SK-N-SH (cell line): ENCODE results near the gene ETS1. TPM values are rescaled to one million over a fixed set of nuclear protein-coding genes. Genes with fewer than 3 reads are reported as not detected.
A peak's percentile ranks its signal among the peaks of the same experiment; 100 is the strongest.

ENCODE experiments used
- CTCF ChIA-PET: fragments of 300-600, 350-600 bp; formaldehyde crosslinking; extraction: SDS; loops from one replicate; lab custom pipeline; 2021; lab: Yijun Ruan, JAX
- POLR2A ChIA-PET: fragments of 350-600 bp; sonication (Branson Sonifier 250); formaldehyde crosslinking; extraction: SDS; loops from one replicate; lab custom pipeline; 2020; ENCODE audit warnings: antibody characterized with exemption, inconsistent platforms; lab: Yijun Ruan, JAX
- DNase-seq: peaks from one replicate; pipeline ENCODE4 v3.0.0; 2012
- H2AFZ ChIP-seq: fragments of 200-600 bp; sonication (generic); 2 replicates; pipeline ENCODE4 v1.8.1; 2016; ENCODE audit warnings: antibody characterized with exemption, mild to moderate bottlenecking, low read depth
- H3F3A ChIP-seq: fragments of 200-600 bp; sonication (generic); replicated peaks from 2 replicates; pipeline ENCODE3; 2016; ENCODE audit warnings: antibody characterized with exemption, mild to moderate bottlenecking; ENCODE audit not compliant: insufficient read depth
- H3K27ac ChIP-seq, 2 experiments: fragments of 200-500 bp in 1 of 2; fragments of 200-600 bp in 1 of 2; sonication (Bioruptor generic) in 1 of 2; sonication (generic), shearing (Covaris generic) in 1 of 2; 2 replicates each; pipeline versions ENCODE4 v1.5.1 to v1.6.1; 2014 to 2016; ENCODE audit warnings: low read depth in 2 of 2, inconsistent platforms in 1 of 2, low read length in 1 of 2, mild to moderate bottlenecking in 1 of 2, mixed read lengths in 1 of 2
- H3K27me3 ChIP-seq: fragments of 200-600 bp; sonication (generic), shearing (Covaris generic); 2 replicates; pipeline ENCODE4 v1.6.1; 2016; ENCODE audit warnings: mixed run types; ENCODE audit not compliant: insufficient read depth
- H3K36me3 ChIP-seq, 2 experiments: fragments of 200-500 bp in 1 of 2; fragments of 200-600 bp in 1 of 2; sonication (Bioruptor generic) in 1 of 2; sonication (generic) in 1 of 2; replicated peaks in 1 of 2; 2 replicates each; pipeline versions ENCODE3 to v1.5.1; 2014 to 2016; ENCODE audit warnings: low read length in 1 of 2, mild to moderate bottlenecking in 1 of 2; ENCODE audit not compliant: insufficient read depth in 2 of 2, control insufficient read depth in 1 of 2
- H3K4me1 ChIP-seq, 2 experiments: fragments of 200-500 bp in 1 of 2; fragments of 200-600 bp in 1 of 2; sonication (Bioruptor generic) in 1 of 2; sonication (generic), shearing (Covaris generic) in 1 of 2; 2 replicates each; pipeline versions ENCODE4 v1.5.1 to v1.6.1; 2014 to 2016; ENCODE audit warnings: low read depth in 1 of 2, low read length in 1 of 2, mixed run types in 1 of 2; ENCODE audit not compliant: insufficient read depth in 2 of 2, control insufficient read depth in 1 of 2
- H3K4me2 ChIP-seq: fragments of 200-600 bp; sonication (generic), shearing (Covaris generic); 2 replicates; pipeline ENCODE4 v1.6.1; 2017; ENCODE audit warnings: mixed run types
- H3K4me3 ChIP-seq, 2 experiments: fragments of 200-500 bp in 1 of 2; fragments of 200-600 bp in 1 of 2; sonication (Bioruptor generic) in 1 of 2; sonication (generic), shearing (Covaris generic) in 1 of 2; 2 replicates each; pipeline versions ENCODE4 v1.5.1 to v1.8.1; 2014 to 2016; ENCODE audit warnings: low read depth in 2 of 2, inconsistent platforms in 1 of 2, low read length in 1 of 2, mild to moderate bottlenecking in 1 of 2, mixed read lengths in 1 of 2, moderate library complexity in 1 of 2
- H3K79me2 ChIP-seq: fragments of 200-600 bp; sonication (generic); 2 replicates; pipeline ENCODE4 v1.8.1; 2017; ENCODE audit warnings: mild to moderate bottlenecking; ENCODE audit not compliant: insufficient read depth
- H3K9ac ChIP-seq: fragments of 200-600 bp; sonication (generic); 2 replicates; pipeline ENCODE4 v1.6.1; 2017; ENCODE audit warnings: mixed run types
- H3K9me2 ChIP-seq: fragments of 200-600 bp; sonication (generic); 2 replicates; pipeline ENCODE4 v1.6.1; 2017; ENCODE audit warnings: mixed run types
- H3K9me3 ChIP-seq: fragments of 200-600 bp; sonication (generic); 2 replicates; pipeline ENCODE4 v1.6.1; 2017; ENCODE audit warnings: mixed run types, mild to moderate bottlenecking, moderate library complexity
- H4K20me1 ChIP-seq: fragments of 200-600 bp; sonication (generic); 2 replicates; pipeline ENCODE4 v1.6.1; 2017; ENCODE audit warnings: mild to moderate bottlenecking, mixed run types; ENCODE audit not compliant: insufficient read depth
- EP300 ChIP-seq, 2 experiments: IDR thresholded peaks; 2 replicates each; pipeline versions ENCODE4 v1.4.0 to v1.6.1; 2012; ENCODE audit warnings: borderline replicate concordance in 1 of 2, low read depth in 1 of 2, low read length in 1 of 2
- FOSL2 ChIP-seq: IDR thresholded peaks from 2 replicates; pipeline ENCODE4 v1.4.0; 2012; ENCODE audit warnings: low read depth, mild to moderate bottlenecking, moderate library complexity, borderline replicate concordance
- FOXJ3 ChIP-seq: sonication (generic); formaldehyde crosslinking; IDR thresholded peaks from 2 replicates; pipeline ENCODE4 v1.5.1; 2020; ENCODE audit warnings: mild to moderate bottlenecking, missing genetic modification reagents
- GABPA ChIP-seq: IDR thresholded peaks from 2 replicates; pipeline ENCODE4 v1.4.0; 2012; ENCODE audit warnings: low read depth, mild to moderate bottlenecking
- MXI1 ChIP-seq: IDR thresholded peaks from 2 replicates; pipeline ENCODE4 v1.6.1; 2012; ENCODE audit warnings: mild to moderate bottlenecking, low read depth, low read length, improper control_type of control experiment
- NFIC ChIP-seq: IDR thresholded peaks from 2 replicates; pipeline ENCODE4 v1.4.0; 2012; ENCODE audit warnings: borderline replicate concordance
- RFX5 ChIP-seq: IDR thresholded peaks from 2 replicates; pipeline ENCODE4 v1.6.1; 2012; ENCODE audit warnings: mild to moderate bottlenecking, improper control_type of control experiment, low read length
- USF1 ChIP-seq: IDR thresholded peaks from 2 replicates; pipeline ENCODE4 v1.4.0; 2012; ENCODE audit warnings: low read depth, borderline replicate concordance
- USF2 ChIP-seq: fragments of 150-350 bp; IDR thresholded peaks from 2 replicates; pipeline ENCODE4 v1.6.1; 2017; ENCODE audit warnings: antibody characterized with exemption, low read length, low read depth, borderline replicate concordance
- WGBS: methylation state at CpG from one replicate; pipeline ENCODE4 v1.1.6; 2017; ENCODE audit warnings: low lambda C conversion rate; 5-methylcytosine and 5-hydroxymethylcytosine counted together
- polyA plus RNA-seq, 3 experiments: library from polyadenylated mRNA; depleted of rRNA; stranded (reverse); fragments of >200 nt; gene quantifications; 2 replicates each; pipeline ENCODE4 v1.2.3, GENCODE V29; 2012
- TF ChIP-seq, protein P1 (sequence below): IDR thresholded peaks from 2 replicates; pipeline ENCODE4 v1.4.0; 2012; ENCODE audit warnings: low read depth
- TF ChIP-seq, protein P2 (sequence below): fragments of 200-600 bp; sonication (generic); IDR thresholded peaks from 2 replicates; pipeline ENCODE4 v1.6.1; 2017; ENCODE audit warnings: antibody characterized with exemption, mild to moderate bottlenecking, moderate library complexity
- TF ChIP-seq, protein P3 (sequence below): IDR thresholded peaks from 2 replicates; pipeline ENCODE4 v1.6.1; 2012; ENCODE audit warnings: mild to moderate bottlenecking, low read depth, low read length, moderate library complexity

Gene ETS1
- polyA plus RNA-seq, 1 of the 3 experiments (the other 2 are of a cell fraction): 14.5 TPM

DNA sequence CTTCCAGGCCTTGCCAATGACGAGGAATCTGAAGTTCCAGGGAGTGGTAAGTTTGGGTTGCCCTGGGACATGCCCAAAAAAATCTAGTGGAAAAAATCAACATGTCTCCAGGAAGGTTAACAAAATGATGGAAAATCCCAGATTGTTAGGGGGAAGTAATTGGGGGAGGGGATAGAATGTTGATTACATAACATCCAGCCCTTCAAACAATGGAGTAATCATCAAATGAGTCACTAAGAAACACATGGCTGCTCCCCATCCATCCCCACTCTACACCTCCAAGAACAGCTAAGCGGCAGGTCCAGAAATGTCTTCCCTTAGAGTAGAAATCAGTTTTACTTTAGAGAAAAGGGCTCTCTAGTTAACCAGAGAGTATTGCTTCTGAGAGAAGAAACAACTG lies 94.9 kb downstream of the ETS1 start:
- 94% methylated on average over 2 of the region's 2 CpGs for WGBS
- no peak overlapping the region for H3K9ac ChIP-seq
- H2AFZ ChIP-seq: no peak overlapping the region
- H3K36me3 ChIP-seq: peaks cover 25 to 35% of the 10 kb centered on the region in 2 experiments
- ChIA-PET POLR2A (no interaction called here), CTCF (interaction anchor here (0.9 to 1.3 kb wide), 2 partner anchors 8 to 19 kb away, joined by 4 read pairs; no protein-coding TSS in a partner anchor)
- TF ChIP-seq FOSL2 (peak; percentile 34; the same call in 1 of the 2 replicates), FOXJ3 (CRISPR knock-in tag) (no peak)
- H4K20me1 ChIP-seq: no peaks in the 10 kb centered on the region
- no peaks in the 10 kb centered on the region for H3K9me3 ChIP-seq
- no peak overlapping the region for H3K4me3 ChIP-seq
- peaks cover 21 to 37% of the 10 kb centered on the region in 2 experiments for H3K4me1 ChIP-seq
- DNase-seq: no peak
- H3K4me2 ChIP-seq: 0 out of 2 replicates have a peak overlapping the region, but pooled peaks have one; percentile 41
- peaks cover 92% of the 10 kb centered on the region for H3K79me2 ChIP-seq
- peak overlapping the region in 1 of 2 experiments; percentile 100 for H3K27ac ChIP-seq
- peaks cover 26% of the 10 kb centered on the region for H3F3A ChIP-seq
- no peaks in the 10 kb centered on the region for H3K27me3 ChIP-seq
- no peaks in the 10 kb centered on the region for H3K9me2 ChIP-seq

DNA sequence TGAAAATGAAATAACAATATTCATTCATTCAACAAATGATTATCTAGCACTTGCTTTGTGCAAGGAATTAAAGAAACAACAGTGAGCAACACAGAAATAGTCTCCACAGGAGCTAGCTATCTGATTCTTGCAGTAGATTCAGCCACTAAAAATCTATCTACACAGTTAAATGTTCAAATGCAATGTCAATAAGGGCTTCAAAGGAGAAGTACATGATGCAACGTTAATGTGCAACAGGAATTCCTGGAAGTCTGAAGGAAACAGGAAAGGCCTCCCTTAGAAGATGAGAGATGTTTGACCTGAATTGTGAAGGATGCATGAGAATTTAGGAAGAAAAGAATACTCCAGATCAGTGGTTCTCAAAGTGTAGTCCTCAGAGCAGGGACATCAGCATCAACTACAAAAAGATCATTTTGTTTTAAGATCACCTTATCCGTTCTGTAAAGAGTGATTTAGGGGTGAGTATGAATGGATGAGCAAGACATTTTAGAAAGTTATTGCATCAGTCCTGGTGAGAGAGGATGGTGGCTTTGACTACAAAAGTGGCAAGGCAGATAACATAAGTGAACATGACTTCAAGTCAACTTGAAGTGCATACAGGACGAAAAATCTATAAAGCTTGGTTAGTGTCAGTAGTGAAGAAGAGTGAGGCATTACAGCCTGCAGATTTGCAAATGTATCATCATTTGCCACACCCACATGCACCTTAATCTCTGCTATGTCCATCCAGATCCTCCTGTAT lies 96.0 kb downstream of the ETS1 start:
- DNase-seq: no peak
- Histone ChIP-seq H3K9me2 (no peaks in the 10 kb centered on the region), H3K79me2 (peaks cover 99% of the 10 kb centered on the region), H3K36me3 (peaks cover 33 to 45% of the 10 kb centered on the region in 2 experiments), H3K4me1 (peaks cover 13 to 32% of the 10 kb centered on the region in 2 experiments), H2AFZ (no peak overlapping the region), H3K9me3 (no peaks in the 10 kb centered on the region), H3K4me3 (no peak overlapping the region), H3K4me2 (no peak overlapping the region), H4K20me1 (no peaks in the 10 kb centered on the region), H3K27ac (peak overlapping the region in 1 of 2 experiments; percentile 100; a peak in 1 of 4 replicates), H3F3A (peaks cover 19% of the 10 kb centered on the region), H3K27me3 (no peaks in the 10 kb centered on the region), H3K9ac (no peak overlapping the region)
- TF ChIP-seq GABPA (no peak), NFIC (no peak)
- TF ChIP-seq, protein P1, sequence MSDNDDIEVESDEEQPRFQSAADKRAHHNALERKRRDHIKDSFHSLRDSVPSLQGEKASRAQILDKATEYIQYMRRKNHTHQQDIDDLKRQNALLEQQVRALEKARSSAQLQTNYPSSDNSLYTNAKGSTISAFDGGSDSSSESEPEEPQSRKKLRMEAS: no peak
- ChIA-PET POLR2A (no interaction called here), CTCF (no interaction called here)
- 89% methylated on average over 3 of the region's 3 CpGs for WGBS

DNA sequence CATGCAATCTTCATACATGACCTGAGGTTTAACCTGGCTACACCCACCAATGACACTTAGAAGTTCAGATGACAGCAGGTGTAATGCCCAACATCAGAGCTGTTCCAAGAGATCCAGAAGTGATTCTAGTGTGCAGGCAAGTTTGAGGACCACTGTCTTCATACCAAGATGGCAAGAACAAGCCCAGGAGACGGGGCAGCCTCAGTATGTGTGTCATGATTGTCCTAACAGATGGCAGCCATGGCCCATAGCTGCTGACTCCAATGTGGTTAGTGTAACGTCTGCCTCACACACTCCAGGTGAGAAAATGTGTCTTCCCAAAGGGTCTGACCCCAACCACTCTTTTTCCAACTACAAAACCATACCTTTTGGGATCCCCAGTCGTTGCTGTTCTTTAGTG lies 97.3 kb downstream of the ETS1 start:
- CTCF ChIA-PET: interaction anchor here (0.6 kb wide), 1 partner anchor 26 kb away, joined by 3 read pairs; no protein-coding TSS in a partner anchor
- POLR2A ChIA-PET: no interaction called here
- no peak overlapping the region for H2AFZ ChIP-seq
- H3K9me3 ChIP-seq: no peaks in the 10 kb centered on the region
- peaks cover 99% of the 10 kb centered on the region for H3K79me2 ChIP-seq
- H3K4me1 ChIP-seq: peaks cover 12 to 21% of the 10 kb centered on the region in 2 experiments; a peak in 3 of 4 replicates
- peaks cover 7% of the 10 kb centered on the region for H3F3A ChIP-seq
- no peak overlapping the region for H3K4me2 ChIP-seq
- H3K4me3 ChIP-seq: no peak overlapping the region
- no peaks in the 10 kb centered on the region for H3K9me2 ChIP-seq
- peaks cover 45 to 56% of the 10 kb centered on the region in 2 experiments for H3K36me3 ChIP-seq
- H3K27ac ChIP-seq: no peak overlapping the region
- no peaks in the 10 kb centered on the region for H3K27me3 ChIP-seq
- no peak for DNase-seq
- WGBS: 81% methylated on average over 1 of the region's 3 CpGs
- no peaks in the 10 kb centered on the region for H4K20me1 ChIP-seq
- no peak overlapping the region for H3K9ac ChIP-seq
- no peak for TF ChIP-seq USF2
- TF ChIP-seq USF1: no peak
- TF ChIP-seq, protein P2, sequence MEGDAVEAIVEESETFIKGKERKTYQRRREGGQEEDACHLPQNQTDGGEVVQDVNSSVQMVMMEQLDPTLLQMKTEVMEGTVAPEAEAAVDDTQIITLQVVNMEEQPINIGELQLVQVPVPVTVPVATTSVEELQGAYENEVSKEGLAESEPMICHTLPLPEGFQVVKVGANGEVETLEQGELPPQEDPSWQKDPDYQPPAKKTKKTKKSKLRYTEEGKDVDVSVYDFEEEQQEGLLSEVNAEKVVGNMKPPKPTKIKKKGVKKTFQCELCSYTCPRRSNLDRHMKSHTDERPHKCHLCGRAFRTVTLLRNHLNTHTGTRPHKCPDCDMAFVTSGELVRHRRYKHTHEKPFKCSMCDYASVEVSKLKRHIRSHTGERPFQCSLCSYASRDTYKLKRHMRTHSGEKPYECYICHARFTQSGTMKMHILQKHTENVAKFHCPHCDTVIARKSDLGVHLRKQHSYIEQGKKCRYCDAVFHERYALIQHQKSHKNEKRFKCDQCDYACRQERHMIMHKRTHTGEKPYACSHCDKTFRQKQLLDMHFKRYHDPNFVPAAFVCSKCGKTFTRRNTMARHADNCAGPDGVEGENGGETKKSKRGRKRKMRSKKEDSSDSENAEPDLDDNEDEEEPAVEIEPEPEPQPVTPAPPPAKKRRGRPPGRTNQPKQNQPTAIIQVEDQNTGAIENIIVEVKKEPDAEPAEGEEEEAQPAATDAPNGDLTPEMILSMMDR: no peak
- TF ChIP-seq, protein P3, sequence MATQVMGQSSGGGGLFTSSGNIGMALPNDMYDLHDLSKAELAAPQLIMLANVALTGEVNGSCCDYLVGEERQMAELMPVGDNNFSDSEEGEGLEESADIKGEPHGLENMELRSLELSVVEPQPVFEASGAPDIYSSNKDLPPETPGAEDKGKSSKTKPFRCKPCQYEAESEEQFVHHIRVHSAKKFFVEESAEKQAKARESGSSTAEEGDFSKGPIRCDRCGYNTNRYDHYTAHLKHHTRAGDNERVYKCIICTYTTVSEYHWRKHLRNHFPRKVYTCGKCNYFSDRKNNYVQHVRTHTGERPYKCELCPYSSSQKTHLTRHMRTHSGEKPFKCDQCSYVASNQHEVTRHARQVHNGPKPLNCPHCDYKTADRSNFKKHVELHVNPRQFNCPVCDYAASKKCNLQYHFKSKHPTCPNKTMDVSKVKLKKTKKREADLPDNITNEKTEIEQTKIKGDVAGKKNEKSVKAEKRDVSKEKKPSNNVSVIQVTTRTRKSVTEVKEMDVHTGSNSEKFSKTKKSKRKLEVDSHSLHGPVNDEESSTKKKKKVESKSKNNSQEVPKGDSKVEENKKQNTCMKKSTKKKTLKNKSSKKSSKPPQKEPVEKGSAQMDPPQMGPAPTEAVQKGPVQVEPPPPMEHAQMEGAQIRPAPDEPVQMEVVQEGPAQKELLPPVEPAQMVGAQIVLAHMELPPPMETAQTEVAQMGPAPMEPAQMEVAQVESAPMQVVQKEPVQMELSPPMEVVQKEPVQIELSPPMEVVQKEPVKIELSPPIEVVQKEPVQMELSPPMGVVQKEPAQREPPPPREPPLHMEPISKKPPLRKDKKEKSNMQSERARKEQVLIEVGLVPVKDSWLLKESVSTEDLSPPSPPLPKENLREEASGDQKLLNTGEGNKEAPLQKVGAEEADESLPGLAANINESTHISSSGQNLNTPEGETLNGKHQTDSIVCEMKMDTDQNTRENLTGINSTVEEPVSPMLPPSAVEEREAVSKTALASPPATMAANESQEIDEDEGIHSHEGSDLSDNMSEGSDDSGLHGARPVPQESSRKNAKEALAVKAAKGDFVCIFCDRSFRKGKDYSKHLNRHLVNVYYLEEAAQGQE: no peak
- no peak for TF ChIP-seq EP300 (IDR thresholded peaks at IDR 0.05; ENCODE audit: borderline replicate concordance in 1 of 2, low read depth in 1 of 2, low read length in 1 of 2)
- TF ChIP-seq RFX5: no peak
- no peak for TF ChIP-seq MXI1
